Eye (tissue), 1 donor: ENCODE results near the gene IMP4.

ENCODE experiments used
- DNase-seq: peaks from one replicate; pipeline ENCODE4 v3.0.0-alpha.2; 2015

Gene IMP4

GRCh38 chr2:130378206-130378897, 35.7 kb downstream of the IMP4 start:
- no peak for DNase-seq

GRCh38 chr2:130378898-130379214, 36.2 kb downstream of the IMP4 start:
- no peak for DNase-seq

- DNase-seq = no peak
Observed at GRCh38 chr2:130380096-130380934, 37.6 kb downstream of the IMP4 start.

- no peak for DNase-seq
Observed at GRCh38 chr2:130381145-130381544, 38.4 kb downstream of the IMP4 start.

GRCh38 chr2:130381619-130382018, 38.9 kb downstream of the IMP4 start:
- no peak for DNase-seq

- no peak for DNase-seq
Observed at GRCh38 chr2:130382313-130382917, 39.7 kb downstream of the IMP4 start.

GRCh38 chr2:130385709-130386108, 43.0 kb downstream of the IMP4 start:
- no peak for DNase-seq

GRCh38 chr2:130387071-130387400, 44.3 kb downstream of the IMP4 start:
- no peak for DNase-seq

GRCh38 chr2:130387804-130388203, 45.1 kb downstream of the IMP4 start:
- DNase-seq = no peak

GRCh38 chr2:130388221-130388907, 45.7 kb downstream of the IMP4 start:
- DNase-seq = no peak

GRCh38 chr2:130389358-130389757, 46.7 kb downstream of the IMP4 start:
- no peak for DNase-seq

- DNase-seq = no peak
Observed at GRCh38 chr2:130389783-130390182, 47.1 kb downstream of the IMP4 start.

- no peak for DNase-seq
Observed at GRCh38 chr2:130390460-130391057, 47.9 kb downstream of the IMP4 start.

- DNase-seq = peak; percentile 91
Observed at GRCh38 chr2:130391058-130391871, 48.6 kb downstream of the IMP4 start.

- DNase-seq = no peak
Observed at GRCh38 chr2:130391872-130392670, 49.4 kb downstream of the IMP4 start.

GRCh38 chr2:130393318-130393910, 50.7 kb downstream of the IMP4 start:
- no peak for DNase-seq
